Measurements from ENCODE around the gene RAB8B. TPM values are rescaled to one million over a fixed set of nuclear protein-coding genes. Genes with fewer than 3 reads are reported as not detected.

Gene RAB8B
- 8.9 to 22.6 TPM (median 12.4 TPM) in 5 replicates for total RNA-seq (2022; extraction: Qiagen RNA extraction)

GRCh38 chr15:63188926-63189871 lies at the start of gene RAB8B:
RAB8B (plus strand) TSS chr15:63189606; CDS start chr15:63189625, 19 bp downstream.

GRCh38 chr15:63157118-63157843 lies 32.1 kb upstream of the RAB8B start, which contains the start of gene RPS27L:
RPS27L (minus strand) TSS chr15:63157477; CDS start chr15:63157405, 72 bp downstream.

GRCh38 chr15:63277038-63277892 lies 87.9 kb downstream of the RAB8B start, which contains the start of gene APH1B:
APH1B (plus strand) TSS chr15:63277605; CDS start chr15:63277624, 19 bp downstream.

Other genes starting within 250 kb of the RAB8B start
- gene TPM1, start 146.9 kb upstream of the RAB8B start, total RNA-seq (2022; extraction: Qiagen RNA extraction): 393 to 493 TPM (median 452 TPM) in 5 replicates
- 25.1 to 41.0 TPM (median 28.5 TPM) in 5 replicates for gene LACTB, start 67.7 kb upstream of the RAB8B start, total RNA-seq (2022; extraction: Qiagen RNA extraction)
- 289 to 445 TPM (median 401 TPM) in 5 replicates for gene RPS27L, start 32.1 kb upstream of the RAB8B start, total RNA-seq (2022; extraction: Qiagen RNA extraction)
- gene APH1B, start 88.0 kb downstream of the RAB8B start, total RNA-seq (2022; extraction: Qiagen RNA extraction): 19.3 to 23.6 TPM (median 22.9 TPM) in 5 replicates
- gene CA12, start 192.2 kb downstream of the RAB8B start, total RNA-seq (2022; extraction: Qiagen RNA extraction): 166 to 192 TPM (median 183 TPM) in 5 replicates